CD8-positive, alpha-beta memory T cell (primary cell): ENCODE results near the gene AHCYL2. TPM values are rescaled to one million over a fixed set of nuclear protein-coding genes. Genes with fewer than 3 reads are reported as not detected.

Experiments
- CTCF ChIA-PET: fragments of 350-600 bp; sonication (Branson Sonifier 250); formaldehyde crosslinking; loops from one replicate; lab custom pipeline; 2021; ENCODE audit warnings: antibody characterized with exemption; lab: Charles Lee
- POLR2A ChIA-PET: fragments of 350-600 bp; sonication (Branson Sonifier 250); formaldehyde crosslinking; loops from one replicate; lab custom pipeline; 2021; ENCODE audit warnings: antibody characterized with exemption; lab: Charles Lee
- DNase-seq, 5 donors: peaks; one replicate each; pipeline versions ENCODE4 v3.0.0 to v3.0.0-alpha.2; 2020 to 2022; ENCODE audit warnings: mixed read lengths in 1 of 5
- H3K27ac ChIP-seq: one replicate; pipeline ENCODE4 v1.7.0; 2013; ENCODE audit warnings: low read depth, mild to moderate bottlenecking, low read length, moderate library complexity
- H3K27me3 ChIP-seq: 2 replicates; pipeline ENCODE4 v1.7.0; 2013; ENCODE audit warnings: low read length, mild to moderate bottlenecking; ENCODE audit not compliant: insufficient read depth, poor library complexity, severe bottlenecking
- H3K36me3 ChIP-seq: 2 replicates; pipeline ENCODE4 v1.7.0; 2013; ENCODE audit warnings: mild to moderate bottlenecking, low read length, moderate library complexity; ENCODE audit not compliant: insufficient read depth
- H3K4me1 ChIP-seq: 2 replicates; pipeline ENCODE4 v1.7.0; 2013; ENCODE audit warnings: mild to moderate bottlenecking, low read length, moderate library complexity; ENCODE audit not compliant: insufficient read depth
- H3K4me3 ChIP-seq: 2 replicates; pipeline ENCODE4 v1.7.0; 2013; ENCODE audit warnings: mild to moderate bottlenecking, low read length
- H3K9me3 ChIP-seq: 2 replicates; pipeline ENCODE4 v1.7.0; 2013; ENCODE audit warnings: mild to moderate bottlenecking, low read length
- H3K27ac Mint-ChIP-seq, 8 donors: one replicate each; pipeline ENCODE4 v1.8.0; 2020 to 2021; ENCODE audit warnings: mixed read lengths in 8 of 8, mild to moderate bottlenecking in 6 of 8, inconsistent platforms in 3 of 8, moderate library complexity in 3 of 8
- H3K27me3 Mint-ChIP-seq, 2 donors: one replicate each; pipeline ENCODE4 v1.8.0; 2020 to 2021; ENCODE audit warnings: mixed read lengths in 2 of 2, mild to moderate bottlenecking in 1 of 2, moderate library complexity in 1 of 2
- H3K36me3 Mint-ChIP-seq, 3 donors: one replicate each; pipeline ENCODE4 v1.8.0; 2020 to 2021; ENCODE audit warnings: mixed read lengths in 3 of 3, inconsistent platforms in 1 of 3, mild to moderate bottlenecking in 1 of 3
- H3K4me1 Mint-ChIP-seq, 3 donors: one replicate each; pipeline ENCODE4 v1.8.0; 2020 to 2021; ENCODE audit warnings: mixed read lengths in 3 of 3, inconsistent platforms in 1 of 3, mild to moderate bottlenecking in 1 of 3
- H3K4me3 Mint-ChIP-seq, 7 donors: one replicate each; pipeline ENCODE4 v1.8.0; 2020 to 2021; ENCODE audit warnings: mixed read lengths in 7 of 7, mild to moderate bottlenecking in 6 of 7, moderate library complexity in 4 of 7, inconsistent platforms in 2 of 7
- H3K9me3 Mint-ChIP-seq, 5 donors: one replicate each; pipeline ENCODE4 v1.8.0; 2020 to 2022; ENCODE audit warnings: mixed read lengths in 5 of 5, mild to moderate bottlenecking in 3 of 5, moderate library complexity in 2 of 5, inconsistent platforms in 1 of 5
- polyA plus RNA-seq: library from polyadenylated mRNA; unstranded; fragments of 300-500 nt; fragmentation: Illumina TruSeq; gene quantifications from one replicate; pipeline ENCODE4 v1.2.3, GENCODE V29; 2021
- total RNA-seq, 2 experiments: library from RNA; stranded (reverse); gene quantifications; one replicate each; pipeline ENCODE4 v1.2.3, GENCODE V29; 2021

Gene AHCYL2
- total and polyA plus RNA-seq, 3 experiments from 2014 or later = 8.1 to 8.4 (median 8.2) TPM

GRCh38 chr7:129307592-129307991, 82.8 kb downstream of the AHCYL2 start:
- DNase-seq = no peak
- no peak overlapping the region for H3K4me3 Mint-ChIP-seq
- Histone ChIP-seq H3K27ac (no peak overlapping the region), H3K9me3 (no peaks in the 10 kb centered on the region), H3K4me1 (no peaks in the 10 kb centered on the region), H3K36me3 (no peaks in the 10 kb centered on the region), H3K4me3 (no peak overlapping the region), H3K27me3 (no peaks in the 10 kb centered on the region)
- no peak overlapping the region for H3K27ac Mint-ChIP-seq
- no peaks in the 10 kb centered on the region for H3K27me3 Mint-ChIP-seq
- peaks cover 17 to 27% (median 18%) of the 10 kb centered on the region in 3 donors for H3K36me3 Mint-ChIP-seq
- POLR2A ChIA-PET = no interaction called here
- H3K9me3 Mint-ChIP-seq = peaks cover 0 to 10% (median 2%) of the 10 kb centered on the region in 5 donors
- CTCF ChIA-PET = interaction anchor here (0.8 kb wide), 1 partner anchor 10 kb away, joined by 3 read pairs; no protein-coding TSS in a partner anchor
- peaks cover 0 to 4% (median 2%) of the 10 kb centered on the region in 3 donors for H3K4me1 Mint-ChIP-seq

GRCh38 chr7:129308047-129308446, 83.2 kb downstream of the AHCYL2 start:
- no peaks in the 10 kb centered on the region for H3K27me3 Mint-ChIP-seq
- POLR2A ChIA-PET = no interaction called here
- no peak overlapping the region for H3K27ac Mint-ChIP-seq
- no peak overlapping the region for H3K4me3 Mint-ChIP-seq
- DNase-seq = no peak
- H3K36me3 ChIP-seq = no peaks in the 10 kb centered on the region
- H3K4me1 ChIP-seq = no peaks in the 10 kb centered on the region
- H3K4me3 ChIP-seq = no peak overlapping the region
- no peaks in the 10 kb centered on the region for H3K9me3 ChIP-seq
- CTCF ChIA-PET = interaction anchor here (0.8 kb wide), 1 partner anchor 10 kb away, joined by 3 read pairs; no protein-coding TSS in a partner anchor
- peaks cover 1 to 4% (median 2%) of the 10 kb centered on the region in 3 donors for H3K4me1 Mint-ChIP-seq
- H3K36me3 Mint-ChIP-seq = peaks cover 15 to 25% (median 18%) of the 10 kb centered on the region in 3 donors
- peaks cover 0 to 9% (median 2%) of the 10 kb centered on the region in 5 donors for H3K9me3 Mint-ChIP-seq
- H3K27me3 ChIP-seq = no peaks in the 10 kb centered on the region
- H3K27ac ChIP-seq = no peak overlapping the region

GRCh38 chr7:129311429-129311828, 86.6 kb downstream of the AHCYL2 start:
- Histone ChIP-seq H3K27ac (no peak overlapping the region), H3K9me3 (no peaks in the 10 kb centered on the region), H3K27me3 (no peaks in the 10 kb centered on the region), H3K4me3 (no peak overlapping the region), H3K36me3 (no peaks in the 10 kb centered on the region), H3K4me1 (no peaks in the 10 kb centered on the region)
- no peaks in the 10 kb centered on the region for H3K9me3 Mint-ChIP-seq
- H3K27ac Mint-ChIP-seq = no peak overlapping the region
- DNase-seq = no peak
- H3K4me3 Mint-ChIP-seq = no peak overlapping the region
- H3K27me3 Mint-ChIP-seq = no peaks in the 10 kb centered on the region
- H3K36me3 Mint-ChIP-seq = peaks cover 6 to 14% (median 9%) of the 10 kb centered on the region in 3 donors
- CTCF ChIA-PET = no interaction called here
- POLR2A ChIA-PET = no interaction called here
- peaks cover 4 to 16% (median 5%) of the 10 kb centered on the region in 3 donors for H3K4me1 Mint-ChIP-seq

- ChIA-PET CTCF (interaction anchor here (0.7 kb wide), 1 partner anchor 222 kb away, joined by 3 read pairs; no protein-coding TSS in a partner anchor), POLR2A (no interaction called here)
- H3K4me3 ChIP-seq = no peak overlapping the region
- peaks cover 4 to 16% (median 5%) of the 10 kb centered on the region in 3 donors for H3K4me1 Mint-ChIP-seq
- H3K9me3 ChIP-seq = no peaks in the 10 kb centered on the region
- H3K9me3 Mint-ChIP-seq = no peaks in the 10 kb centered on the region
- peaks cover 6 to 18% (median 7%) of the 10 kb centered on the region in 3 donors for H3K36me3 Mint-ChIP-seq
- peak overlapping the region in 1 of 8 donors; percentile 3 for H3K27ac Mint-ChIP-seq
- no peaks in the 10 kb centered on the region for H3K27me3 ChIP-seq
- no peak overlapping the region for H3K4me3 Mint-ChIP-seq
- DNase-seq = no peak
- no peaks in the 10 kb centered on the region for H3K27me3 Mint-ChIP-seq
- H3K27ac ChIP-seq = no peak overlapping the region
- no peaks in the 10 kb centered on the region for H3K36me3 ChIP-seq
- no peaks in the 10 kb centered on the region for H3K4me1 ChIP-seq
Observed at GRCh38 chr7:129313282-129313681, 88.5 kb downstream of the AHCYL2 start.

GRCh38 chr7:129315960-129316359, 91.1 kb downstream of the AHCYL2 start:
- Histone ChIP-seq H3K4me1 (no peaks in the 10 kb centered on the region), H3K4me3 (no peak overlapping the region), H3K27me3 (no peaks in the 10 kb centered on the region), H3K36me3 (no peaks in the 10 kb centered on the region), H3K9me3 (no peaks in the 10 kb centered on the region), H3K27ac (no peak overlapping the region)
- Mint-ChIP-seq H3K4me1 (peaks cover 4 to 16% (median 4%) of the 10 kb centered on the region in 3 donors), H3K9me3 (no peaks in the 10 kb centered on the region), H3K36me3 (peaks cover 6 to 14% (median 6%) of the 10 kb centered on the region in 3 donors), H3K27ac (peak overlapping the region in 1 of 8 donors; percentile 37), H3K27me3 (no peaks in the 10 kb centered on the region), H3K4me3 (no peak overlapping the region)
- ChIA-PET POLR2A (no interaction called here), CTCF (no interaction called here)
- no peak for DNase-seq

GRCh38 chr7:129317450-129317849, 92.6 kb downstream of the AHCYL2 start:
- Histone ChIP-seq H3K4me1 (no peaks in the 10 kb centered on the region), H3K4me3 (no peak overlapping the region), H3K27ac (no peak overlapping the region), H3K36me3 (no peaks in the 10 kb centered on the region), H3K27me3 (no peaks in the 10 kb centered on the region), H3K9me3 (no peaks in the 10 kb centered on the region)
- Mint-ChIP-seq H3K27me3 (no peaks in the 10 kb centered on the region), H3K36me3 (peaks cover 0 to 14% (median 11%) of the 10 kb centered on the region in 3 donors), H3K4me3 (no peak overlapping the region), H3K9me3 (peaks cover 0 to 6% (median 2%) of the 10 kb centered on the region in 5 donors), H3K27ac (peak overlapping the region in 2 of 8 donors; percentile 8 to 58), H3K4me1 (peaks cover 4 to 16% (median 4%) of the 10 kb centered on the region in 3 donors)
- no peak for DNase-seq
- CTCF ChIA-PET = interaction anchor here (0.6 to 1.2 kb wide), 3 partner anchors 10 to 99 kb away, joined by 3 to 4 read pairs (median 3); no protein-coding TSS in a partner anchor
- POLR2A ChIA-PET = no interaction called here

- ChIA-PET CTCF (interaction anchor here (1.1 kb wide), 1 partner anchor 16 kb away, joined by 3 read pairs; no protein-coding TSS in a partner anchor), POLR2A (no interaction called here)
- DNase-seq = no peak
- Histone ChIP-seq H3K9me3 (no peaks in the 10 kb centered on the region), H3K4me1 (no peaks in the 10 kb centered on the region), H3K4me3 (no peak overlapping the region), H3K27ac (no peak overlapping the region), H3K36me3 (no peaks in the 10 kb centered on the region), H3K27me3 (no peaks in the 10 kb centered on the region)
- peaks cover 17 to 27% (median 19%) of the 10 kb centered on the region in 3 donors for H3K36me3 Mint-ChIP-seq
- H3K27ac Mint-ChIP-seq = no peak overlapping the region
- peaks cover 6 to 21% (median 18%) of the 10 kb centered on the region in 5 donors for H3K9me3 Mint-ChIP-seq
- no peaks in the 10 kb centered on the region for H3K4me1 Mint-ChIP-seq
- no peaks in the 10 kb centered on the region for H3K27me3 Mint-ChIP-seq
- no peak overlapping the region for H3K4me3 Mint-ChIP-seq
Observed at GRCh38 chr7:129327076-129327475, 102.2 kb downstream of the AHCYL2 start.

GRCh38 chr7:129332254-129333035, 107.6 kb downstream of the AHCYL2 start:
- ChIA-PET POLR2A (no interaction called here), CTCF (interaction anchor here (0.5 to 1.3 kb wide), 2 partner anchors 34 to 678 kb away, joined by 3 read pairs; no protein-coding TSS in a partner anchor)
- H3K27me3 ChIP-seq = no peaks in the 10 kb centered on the region
- H3K4me1 Mint-ChIP-seq = no peaks in the 10 kb centered on the region
- H3K27me3 Mint-ChIP-seq = no peaks in the 10 kb centered on the region
- DNase-seq = no peak
- no peak overlapping the region for H3K27ac Mint-ChIP-seq
- H3K4me1 ChIP-seq = no peaks in the 10 kb centered on the region
- H3K9me3 ChIP-seq = no peaks in the 10 kb centered on the region
- no peaks in the 10 kb centered on the region for H3K36me3 ChIP-seq
- H3K4me3 ChIP-seq = no peak overlapping the region
- no peaks in the 10 kb centered on the region for H3K9me3 Mint-ChIP-seq
- no peak overlapping the region for H3K4me3 Mint-ChIP-seq
- peaks cover 0 to 8% (median 4%) of the 10 kb centered on the region in 3 donors for H3K36me3 Mint-ChIP-seq
- H3K27ac ChIP-seq = no peak overlapping the region
